GM12801 (cell line): ENCODE measurements around the gene SYPL1.

Experiments
- TF ChIP-seq, protein P1 (sequence below): IDR thresholded peaks from one replicate; pipeline ENCODE4 v1.5.1; 2011; ENCODE audit warnings: control low read depth; ENCODE audit not compliant: insufficient read length; ENCODE audit errors: extremely low read depth

Gene SYPL1

DNA sequence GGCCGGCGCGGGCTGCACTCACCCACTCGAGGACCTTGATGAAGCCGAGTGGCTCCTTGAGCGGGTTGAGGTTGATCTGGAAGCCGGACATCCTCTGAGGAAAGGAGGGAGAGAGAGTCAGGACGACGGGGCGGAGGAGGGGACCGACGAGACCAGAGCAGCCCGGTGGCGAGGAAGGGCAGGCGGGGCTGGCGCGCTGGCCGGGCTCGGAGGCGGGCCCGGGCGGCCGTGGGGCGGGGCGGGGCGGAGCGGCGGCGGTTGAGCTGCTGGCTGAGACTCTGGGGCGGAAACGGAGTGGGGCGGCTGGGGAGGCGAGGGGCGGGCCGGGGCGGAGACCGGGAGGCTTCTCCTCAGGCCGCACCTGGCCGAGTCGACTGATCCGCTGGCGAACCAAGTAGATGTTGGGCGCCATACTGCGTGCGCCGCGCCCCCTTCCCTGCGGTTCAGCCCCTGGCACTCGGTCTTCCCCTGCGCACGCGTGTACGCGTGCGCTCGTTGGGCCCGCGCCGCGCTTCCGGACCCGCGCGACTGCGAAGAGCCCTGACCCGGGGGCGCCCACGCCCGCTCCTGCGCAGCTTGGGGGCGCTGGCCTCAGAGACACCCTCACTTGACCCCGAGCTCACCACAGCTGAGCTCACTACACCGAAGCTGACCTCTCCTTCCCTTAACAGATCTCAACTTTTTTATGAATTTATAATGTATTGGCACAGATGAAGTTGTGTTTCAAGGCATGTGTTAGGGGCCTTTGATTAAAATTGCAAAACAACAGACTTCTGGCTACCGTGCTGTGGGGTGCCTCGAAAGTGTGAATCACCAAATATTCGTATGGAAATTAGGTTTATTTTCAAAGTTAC is at the start of gene SYPL1:
TSS of gene SYPL1 (minus strand) at position 195 of the 854 bp plus-strand sequence. CDS start at position 91, 104 bp downstream.
- TF ChIP-seq, protein P1, sequence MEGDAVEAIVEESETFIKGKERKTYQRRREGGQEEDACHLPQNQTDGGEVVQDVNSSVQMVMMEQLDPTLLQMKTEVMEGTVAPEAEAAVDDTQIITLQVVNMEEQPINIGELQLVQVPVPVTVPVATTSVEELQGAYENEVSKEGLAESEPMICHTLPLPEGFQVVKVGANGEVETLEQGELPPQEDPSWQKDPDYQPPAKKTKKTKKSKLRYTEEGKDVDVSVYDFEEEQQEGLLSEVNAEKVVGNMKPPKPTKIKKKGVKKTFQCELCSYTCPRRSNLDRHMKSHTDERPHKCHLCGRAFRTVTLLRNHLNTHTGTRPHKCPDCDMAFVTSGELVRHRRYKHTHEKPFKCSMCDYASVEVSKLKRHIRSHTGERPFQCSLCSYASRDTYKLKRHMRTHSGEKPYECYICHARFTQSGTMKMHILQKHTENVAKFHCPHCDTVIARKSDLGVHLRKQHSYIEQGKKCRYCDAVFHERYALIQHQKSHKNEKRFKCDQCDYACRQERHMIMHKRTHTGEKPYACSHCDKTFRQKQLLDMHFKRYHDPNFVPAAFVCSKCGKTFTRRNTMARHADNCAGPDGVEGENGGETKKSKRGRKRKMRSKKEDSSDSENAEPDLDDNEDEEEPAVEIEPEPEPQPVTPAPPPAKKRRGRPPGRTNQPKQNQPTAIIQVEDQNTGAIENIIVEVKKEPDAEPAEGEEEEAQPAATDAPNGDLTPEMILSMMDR, result no peak

DNA sequence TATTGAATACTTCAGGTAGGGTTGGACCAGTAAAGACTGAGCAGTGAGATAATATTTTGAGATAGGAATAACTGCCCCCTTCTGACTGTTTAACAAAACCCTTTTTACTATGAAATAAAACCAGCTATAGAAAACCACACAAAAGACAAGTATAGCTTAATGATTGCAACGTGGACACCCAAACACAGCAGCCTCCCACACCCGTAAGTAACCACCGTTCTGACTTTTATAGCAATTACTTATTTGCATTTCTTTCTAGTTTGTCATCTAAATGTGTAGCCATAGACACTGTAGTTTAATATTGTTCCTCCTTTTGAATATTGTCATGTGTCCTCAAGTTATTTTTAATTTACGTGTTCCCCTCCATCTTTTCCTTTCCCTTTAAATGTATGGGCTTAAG is 42.9 kb upstream of the SYPL1 start:
- TF ChIP-seq, protein P1, result no peak

DNA sequence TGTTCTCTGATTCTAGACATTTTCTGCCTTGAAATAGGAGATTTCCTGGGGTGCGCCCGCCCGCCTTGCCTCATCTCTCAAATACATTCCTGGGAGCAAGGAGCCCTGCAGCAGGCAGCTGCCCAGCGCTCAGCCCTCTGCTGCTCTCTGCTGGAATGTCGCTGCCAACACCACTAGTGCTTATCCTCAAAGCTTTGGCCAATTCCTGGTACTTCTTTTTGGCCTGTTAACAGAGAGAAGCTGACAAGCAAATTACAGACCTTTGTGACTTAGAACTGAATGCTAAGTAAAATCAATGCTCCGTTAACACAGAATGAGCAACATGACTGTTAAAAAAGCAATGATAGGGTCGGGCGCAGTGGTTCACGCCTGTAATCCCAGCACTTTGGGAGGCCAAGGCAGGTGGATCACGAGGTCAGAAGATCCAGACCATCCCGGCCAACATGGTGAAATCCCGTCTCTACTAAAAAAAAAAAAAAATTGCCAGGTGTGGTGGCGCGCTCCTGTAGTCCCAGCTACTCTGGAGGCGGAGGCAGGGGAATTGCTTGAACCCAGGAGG is 41.9 kb upstream of the SYPL1 start:
- TF ChIP-seq, protein P1, result peak; percentile 78

DNA sequence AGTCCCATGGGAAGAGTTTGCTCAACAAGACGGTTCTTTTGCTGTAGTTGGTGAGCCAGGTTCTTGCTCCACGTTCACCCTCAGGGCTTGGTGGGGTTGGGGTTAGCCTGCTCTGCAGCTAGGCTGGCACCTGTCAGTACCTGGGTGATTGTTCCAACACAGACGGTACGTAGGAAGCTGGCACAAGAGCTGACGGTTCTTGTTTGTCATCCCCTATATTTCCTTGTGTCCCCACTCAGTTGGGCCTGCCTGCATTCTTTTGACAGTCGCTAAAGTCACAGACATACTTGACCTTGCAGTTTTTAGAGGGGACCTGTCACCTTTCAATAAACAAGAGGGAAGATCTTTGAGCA is 40.2 kb upstream of the SYPL1 start:
- TF ChIP-seq, protein P1, result no peak

DNA sequence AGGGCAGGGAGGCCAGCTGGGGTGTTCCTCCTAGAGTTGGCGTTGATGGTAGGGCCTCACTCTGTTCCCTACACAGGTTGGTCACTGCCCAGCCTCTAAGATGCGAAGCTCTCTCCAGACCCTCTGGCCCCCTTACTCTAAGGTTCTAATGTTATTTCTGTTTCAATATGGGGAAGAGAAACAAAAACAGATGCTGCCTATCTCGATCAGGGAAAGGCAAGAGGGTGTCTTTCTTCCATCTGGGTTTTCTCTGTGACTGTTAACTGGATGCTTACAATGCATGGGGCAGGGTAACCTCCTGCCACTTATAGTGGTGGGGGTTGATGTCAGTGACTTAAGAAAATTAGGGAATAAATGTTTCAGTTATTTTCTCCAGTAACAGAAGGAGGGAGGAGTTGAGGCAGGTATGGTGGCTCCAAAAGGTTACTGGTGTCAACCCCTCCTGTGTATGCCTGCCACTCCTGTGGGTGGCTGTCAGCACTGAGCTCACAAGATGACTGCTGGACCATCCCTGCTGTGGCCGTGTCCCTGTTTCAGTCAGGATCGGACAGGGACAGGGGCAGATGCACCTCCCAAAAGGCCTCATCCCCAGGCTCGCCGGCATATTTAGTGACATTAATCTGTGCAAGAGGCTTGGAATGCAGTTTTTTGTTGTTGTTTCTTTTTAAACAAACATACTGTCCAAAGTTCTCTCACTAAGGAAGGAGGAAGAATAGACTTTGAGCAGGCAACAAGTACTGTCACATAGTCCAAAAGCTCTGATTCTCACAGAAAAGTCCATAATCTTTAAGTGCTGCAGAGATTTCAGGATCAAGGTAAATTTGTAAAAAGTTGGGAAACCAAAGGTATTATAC is 39.6 kb upstream of the SYPL1 start:
- TF ChIP-seq, protein P1, result no peak

DNA sequence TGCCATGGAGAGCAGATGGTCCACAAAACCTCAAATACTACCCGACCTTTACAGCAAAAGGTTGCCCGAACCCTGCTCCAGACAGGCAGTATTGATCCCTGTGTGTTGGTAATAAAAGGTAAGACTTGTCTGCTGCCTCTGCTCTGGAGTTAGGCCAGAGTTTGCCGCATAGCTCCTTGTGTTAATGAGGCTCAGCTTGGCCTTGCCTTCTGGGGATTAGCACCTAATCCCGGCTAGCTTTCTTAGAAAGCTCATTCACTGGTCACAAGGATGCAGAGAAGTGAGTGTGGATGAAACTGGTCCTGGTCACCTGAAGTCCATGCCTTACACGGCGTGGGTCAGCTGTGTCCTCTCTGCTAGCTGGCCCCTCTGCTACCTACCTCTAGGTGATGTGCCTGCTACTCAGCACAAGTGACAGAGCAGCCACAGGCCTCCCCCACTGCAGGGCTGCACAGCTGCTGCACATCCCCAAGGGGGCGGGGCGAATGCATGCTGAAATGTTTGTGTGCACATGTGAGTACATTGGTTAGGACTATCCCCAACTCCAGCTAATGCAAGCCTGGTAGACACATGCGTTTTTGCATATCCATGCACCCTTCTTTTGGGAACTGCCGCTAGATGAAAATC is 31.7 kb upstream of the SYPL1 start:
- TF ChIP-seq, protein P1, result no peak

DNA sequence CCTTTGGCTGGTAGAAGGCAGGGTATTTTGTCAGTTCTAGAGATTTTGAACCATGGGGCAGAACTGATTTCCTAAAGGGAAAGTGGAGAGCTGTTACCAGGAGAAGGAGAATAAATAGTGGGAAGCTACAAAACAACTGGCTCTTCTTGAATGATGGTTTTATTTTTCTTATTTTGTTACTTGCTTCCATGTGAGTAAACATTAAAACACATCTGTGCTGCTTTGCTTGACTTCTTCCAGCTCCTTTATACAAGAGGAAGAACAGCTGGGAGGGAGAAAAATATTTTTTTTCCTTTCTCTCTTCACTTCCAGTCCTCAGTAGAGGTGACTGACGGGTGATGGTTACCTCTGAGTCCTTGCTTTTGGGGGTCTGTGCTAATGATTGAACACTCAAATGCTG is 30.0 kb upstream of the SYPL1 start:
- TF ChIP-seq, protein P1, result no peak
